Measurements from ENCODE around the gene LYSMD2.

The LYSMD2 gene

DNA sequence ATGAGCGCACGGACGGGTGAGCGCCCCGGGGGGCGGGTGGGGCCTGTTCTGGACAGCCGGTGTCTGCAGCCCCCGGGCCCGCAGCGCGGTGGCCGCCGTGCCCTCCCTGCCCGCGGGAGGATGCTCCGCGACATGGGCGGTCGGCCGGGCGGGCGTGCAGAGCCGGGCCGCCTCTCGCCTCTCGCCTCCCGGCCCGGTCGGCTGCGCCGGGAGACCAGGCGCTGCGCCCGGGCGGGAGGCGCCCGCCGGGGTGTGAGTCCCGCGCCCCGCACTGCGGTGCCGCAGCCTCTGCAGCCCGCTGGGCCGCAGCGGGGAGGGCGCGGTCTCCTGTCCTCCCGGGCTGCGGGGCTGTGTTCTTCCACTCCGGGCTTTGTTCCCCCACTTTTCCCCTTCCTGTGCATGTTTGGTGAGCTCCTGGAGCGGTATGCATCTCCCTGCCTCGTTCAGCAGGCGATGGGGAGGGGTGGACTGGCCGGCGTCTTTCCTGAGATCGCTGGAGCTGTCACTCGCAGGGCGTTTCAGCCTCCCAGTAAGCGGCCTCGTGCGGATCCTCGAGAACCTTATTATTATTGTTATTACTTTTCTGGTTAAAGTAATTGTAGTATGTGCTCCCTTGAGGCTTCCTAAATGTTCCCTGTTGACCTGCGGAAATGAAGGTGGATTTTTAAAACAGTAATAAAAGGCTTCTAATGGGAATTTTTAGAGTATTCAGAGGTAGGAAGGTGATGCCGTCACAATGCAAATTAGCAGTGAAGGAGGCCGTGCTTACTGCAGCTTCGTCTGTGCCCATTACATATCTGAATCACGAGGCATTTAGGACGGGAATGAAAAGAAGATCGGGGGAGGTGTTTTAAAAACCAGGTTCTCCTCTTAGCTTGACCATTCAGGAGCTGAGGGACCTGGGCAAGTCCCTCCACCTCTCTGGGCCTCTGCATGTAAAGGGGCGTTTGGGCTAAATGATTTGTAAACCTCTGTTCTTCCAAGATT, 14.5 kb upstream of the LYSMD2 start:
- no peak for DNase-seq (ENCODE audit: low read depth)

DNA sequence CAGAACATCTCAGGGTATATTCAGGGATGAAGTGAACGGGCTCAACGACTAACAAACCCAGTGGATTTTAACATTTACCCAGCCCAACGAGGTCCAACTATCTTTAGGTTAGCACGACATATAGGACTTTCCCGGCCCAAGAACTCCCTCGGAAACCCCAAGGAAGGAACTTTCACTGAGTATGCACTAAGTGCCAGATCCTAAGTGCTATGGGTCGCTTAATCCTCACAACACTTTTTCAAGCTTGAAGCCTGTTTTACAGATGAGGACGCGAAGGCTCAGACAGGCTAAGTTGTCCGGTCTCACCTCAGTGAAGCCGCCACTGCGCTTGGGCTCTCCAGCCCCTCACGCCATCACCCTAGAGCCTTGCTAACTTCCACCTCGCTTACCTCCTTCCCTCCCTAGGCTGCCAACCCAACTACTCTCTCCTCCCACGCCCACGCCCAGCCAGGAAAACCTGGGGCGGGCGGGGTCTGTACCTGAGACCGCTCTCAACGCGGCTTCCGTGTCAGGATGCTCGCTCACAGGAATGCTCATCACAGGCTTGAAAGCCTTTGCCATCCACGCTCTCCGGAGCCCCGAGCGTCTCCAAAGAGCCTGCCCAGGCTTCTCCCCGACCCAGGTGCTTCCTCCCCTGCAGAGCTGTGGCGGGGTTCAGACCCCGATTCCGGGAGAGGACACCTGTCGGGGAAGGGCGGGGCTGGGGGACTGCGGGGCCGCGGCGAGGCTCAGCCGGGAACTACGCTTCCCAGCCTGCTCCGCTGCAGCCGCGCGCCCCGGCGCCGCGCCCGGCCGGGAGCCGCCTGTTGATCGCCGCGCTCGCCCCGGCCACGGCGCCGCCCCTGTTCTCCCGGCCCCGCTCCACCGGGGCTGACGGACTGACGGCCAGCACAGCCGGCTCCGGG, 13.6 kb upstream of the LYSMD2 start, which contains the start of gene TMOD2:
Gene TMOD2 (plus strand): TSS at position 806 of the 905 bp plus-strand sequence. CDS start 14,845 bp downstream, outside the sequence.
- no peak for DNase-seq (ENCODE audit: low read depth)

DNA sequence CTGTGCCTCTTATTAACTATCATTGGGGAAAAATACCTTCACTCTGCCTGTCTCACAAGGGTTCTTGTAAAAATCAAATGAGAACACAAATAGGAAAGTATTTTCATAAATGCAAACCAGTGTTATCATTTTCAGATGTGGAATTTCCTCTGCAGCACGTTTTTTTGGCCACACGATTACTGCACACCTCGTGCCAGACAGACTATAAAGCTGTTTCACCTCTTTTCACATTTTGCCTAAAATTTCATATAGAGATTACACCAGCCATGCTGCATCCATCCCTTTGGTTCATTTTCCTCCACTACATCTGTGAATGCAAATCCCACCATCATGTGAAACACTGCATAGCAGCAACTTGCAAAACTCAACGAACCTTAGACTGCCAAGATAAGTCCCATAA, 12.7 kb upstream of the LYSMD2 start:
- DNase-seq (ENCODE audit: low read depth) = no peak

DNA sequence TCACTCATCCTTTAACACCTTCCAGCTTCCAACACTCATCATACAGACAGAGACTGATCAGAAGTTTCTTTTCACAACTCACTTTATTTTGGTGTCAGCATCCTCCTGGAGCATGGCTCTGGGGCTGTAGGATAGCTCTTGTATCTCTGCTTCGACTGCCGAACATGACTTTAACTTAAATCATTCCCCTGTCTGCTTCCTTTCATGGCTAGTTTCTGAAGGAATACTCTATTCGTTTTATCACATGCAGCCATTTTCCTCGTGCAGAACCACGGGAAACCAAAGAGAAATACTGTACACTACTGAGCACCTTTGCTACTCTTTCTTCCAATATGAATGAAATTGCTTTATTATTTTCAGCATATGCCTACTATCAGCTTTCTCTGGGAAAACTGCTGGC, 11.9 kb upstream of the LYSMD2 start:
- DNase-seq (ENCODE audit: low read depth) = no peak

DNA sequence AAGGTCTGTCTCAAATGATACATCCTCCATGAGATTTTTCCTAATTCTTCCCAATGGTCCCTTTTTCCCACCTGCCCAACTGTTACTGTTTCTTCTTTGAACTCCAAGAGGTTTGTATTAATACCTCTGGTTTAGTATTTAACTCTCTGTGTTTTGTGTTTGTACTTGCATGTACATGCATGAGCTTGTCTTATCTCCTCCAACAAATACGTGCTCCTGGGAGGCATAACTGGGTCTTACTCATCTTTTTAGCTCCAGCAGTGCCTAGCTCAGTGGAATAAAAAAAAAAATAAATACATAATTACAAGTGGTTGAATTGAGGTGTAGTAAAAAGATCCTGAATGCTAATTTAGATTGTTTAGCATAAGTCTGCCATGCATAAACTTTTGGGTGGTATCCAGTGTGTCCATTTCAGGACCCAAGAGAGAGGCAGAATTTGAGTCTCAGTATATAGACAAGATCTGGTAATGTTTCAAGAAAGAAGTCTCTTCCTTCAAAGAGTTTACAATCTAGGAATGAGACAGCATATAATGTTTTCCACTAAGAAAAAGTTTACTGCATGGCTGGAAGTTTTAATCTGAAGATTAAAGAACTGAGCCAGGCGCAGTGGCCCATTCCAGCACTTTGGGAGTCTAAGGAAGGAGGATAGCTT, 1.7 kb upstream of the LYSMD2 start:
- no peak for DNase-seq (ENCODE audit: low read depth)

DNA sequence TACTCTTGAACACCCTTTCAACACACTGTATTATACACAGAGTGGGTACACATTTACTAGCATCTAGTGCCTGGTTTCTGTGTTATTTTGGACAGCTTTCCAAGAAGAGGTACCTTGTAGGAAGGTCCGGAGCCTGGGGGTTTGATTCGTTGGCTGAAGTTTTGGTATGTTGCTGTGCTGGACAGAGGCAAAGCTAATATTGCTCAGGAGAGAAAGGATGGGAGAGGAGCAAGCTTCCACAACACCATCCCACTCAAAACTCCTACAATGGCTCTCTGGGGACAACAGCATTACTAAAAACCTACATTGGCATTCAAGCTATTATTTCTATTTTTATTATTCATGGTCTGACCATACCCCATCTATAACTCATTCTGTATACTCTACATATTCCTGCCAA, 1.1 kb upstream of the LYSMD2 start:
- DNase-seq (ENCODE audit: low read depth) = no peak

DNA sequence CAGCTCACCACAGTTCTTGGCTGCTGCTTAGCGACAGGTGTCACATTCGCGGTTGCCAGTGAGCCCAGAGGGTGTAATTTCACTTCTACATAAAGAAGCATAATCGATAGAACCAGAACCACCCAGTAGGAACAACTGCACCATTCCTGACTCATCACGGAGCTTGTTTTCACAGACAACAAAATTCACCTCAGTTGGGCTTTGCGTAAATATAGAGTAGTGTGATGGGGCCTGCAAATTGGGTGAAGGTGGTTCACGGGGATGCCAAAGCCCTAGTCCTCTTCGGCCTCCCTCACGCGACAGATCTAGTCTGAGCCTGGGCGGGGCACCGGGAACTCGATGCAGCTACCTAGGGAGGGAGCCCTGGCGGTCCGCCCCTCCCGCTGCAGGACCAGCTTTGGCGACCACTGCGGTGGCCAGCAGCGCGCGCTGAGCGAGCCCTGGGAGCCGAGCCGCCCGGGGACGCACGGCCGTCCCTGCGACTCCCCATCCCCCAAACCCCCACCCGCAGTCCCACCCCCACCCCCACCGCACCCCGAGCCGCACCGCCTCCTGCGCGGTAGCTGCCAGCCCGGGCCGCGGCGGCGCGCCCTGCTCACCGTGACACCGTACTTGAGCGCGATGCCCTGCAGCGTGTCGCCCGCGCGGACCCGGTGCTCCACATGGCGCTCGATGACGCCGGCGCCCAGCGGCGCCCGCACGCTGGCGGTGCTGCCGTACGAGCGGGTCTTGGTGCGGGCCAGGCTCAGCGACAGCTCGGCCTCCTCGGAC, 519 bp downstream of the LYSMD2 start:
- DNase-seq (ENCODE audit: low read depth) = peak; percentile 52

DNA sequence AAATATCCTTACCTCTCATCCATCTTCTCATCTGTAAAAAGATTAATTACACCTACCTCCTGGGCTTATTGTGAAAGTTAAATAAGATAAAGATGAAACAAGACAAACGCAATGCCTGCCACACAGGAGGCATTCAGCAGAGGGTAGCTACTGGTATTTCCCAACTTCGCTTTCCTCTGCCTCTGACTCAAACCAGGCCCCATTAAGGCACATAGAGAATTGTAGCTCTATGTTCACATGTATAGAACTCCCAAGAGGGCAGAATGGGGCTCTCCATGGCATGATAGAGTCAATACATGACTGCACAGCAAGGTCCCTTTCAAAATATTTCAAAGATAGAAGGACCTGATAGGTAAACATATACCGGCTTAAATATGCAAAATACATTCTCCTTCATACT, 1.4 kb downstream of the LYSMD2 start:
- no peak for DNase-seq (ENCODE audit: low read depth)

DNA sequence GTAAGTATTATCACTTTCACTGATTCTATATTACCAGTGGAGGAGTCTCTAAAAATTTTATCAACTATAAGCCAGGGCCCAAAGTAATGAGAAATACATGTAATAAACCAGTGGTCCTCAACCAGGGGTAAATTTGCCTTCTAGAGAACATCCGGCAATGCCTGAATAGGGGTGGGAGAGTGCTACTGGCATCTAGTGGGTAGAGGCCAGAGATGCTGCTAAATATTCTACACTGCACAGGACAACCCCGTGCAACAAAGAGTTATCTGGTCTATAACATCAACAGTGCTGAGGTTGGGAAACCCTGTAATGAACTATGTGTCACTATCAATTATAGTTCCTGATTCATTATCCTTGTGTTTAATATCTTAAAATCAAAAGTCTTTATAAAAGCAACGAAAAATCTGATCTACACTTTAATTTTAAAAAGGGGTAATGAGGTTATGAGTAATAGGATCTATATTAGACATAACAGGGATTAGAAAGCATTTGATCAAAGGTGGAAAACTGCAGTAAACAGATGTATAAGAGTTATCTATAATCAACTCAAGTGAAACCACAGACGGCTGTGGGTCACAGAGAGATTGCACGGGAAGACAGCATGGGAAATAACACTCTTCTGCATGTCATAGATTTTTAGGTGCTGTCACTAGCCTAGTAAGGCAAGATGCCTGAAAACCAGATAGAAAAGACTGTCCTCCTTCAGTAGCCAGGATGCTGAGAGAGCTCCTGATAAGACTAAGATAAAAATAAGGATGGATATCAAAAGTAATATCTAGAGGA, 2.0 kb downstream of the LYSMD2 start:
- no peak for DNase-seq (ENCODE audit: low read depth)

DNA sequence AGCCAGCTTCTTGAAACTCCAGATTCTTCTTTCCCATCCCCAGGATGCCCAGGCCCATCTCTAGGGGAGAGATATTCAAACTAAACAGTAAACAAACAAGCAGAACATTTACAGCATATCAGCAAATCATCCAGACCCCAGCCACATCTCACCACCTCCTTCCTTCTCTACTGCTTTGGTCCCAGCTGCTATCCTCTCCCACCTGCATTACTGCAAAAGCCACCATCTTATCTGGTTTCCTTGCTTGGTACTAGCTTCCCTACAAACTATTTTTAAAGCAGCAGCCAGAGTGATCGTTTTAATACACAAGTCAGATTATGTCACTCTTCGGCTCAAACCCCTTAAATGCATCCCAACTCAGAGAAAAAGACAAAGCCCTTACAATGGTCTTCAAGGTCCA, 4.8 kb downstream of the LYSMD2 start:
- DNase-seq (ENCODE audit: low read depth) = no peak

DNA sequence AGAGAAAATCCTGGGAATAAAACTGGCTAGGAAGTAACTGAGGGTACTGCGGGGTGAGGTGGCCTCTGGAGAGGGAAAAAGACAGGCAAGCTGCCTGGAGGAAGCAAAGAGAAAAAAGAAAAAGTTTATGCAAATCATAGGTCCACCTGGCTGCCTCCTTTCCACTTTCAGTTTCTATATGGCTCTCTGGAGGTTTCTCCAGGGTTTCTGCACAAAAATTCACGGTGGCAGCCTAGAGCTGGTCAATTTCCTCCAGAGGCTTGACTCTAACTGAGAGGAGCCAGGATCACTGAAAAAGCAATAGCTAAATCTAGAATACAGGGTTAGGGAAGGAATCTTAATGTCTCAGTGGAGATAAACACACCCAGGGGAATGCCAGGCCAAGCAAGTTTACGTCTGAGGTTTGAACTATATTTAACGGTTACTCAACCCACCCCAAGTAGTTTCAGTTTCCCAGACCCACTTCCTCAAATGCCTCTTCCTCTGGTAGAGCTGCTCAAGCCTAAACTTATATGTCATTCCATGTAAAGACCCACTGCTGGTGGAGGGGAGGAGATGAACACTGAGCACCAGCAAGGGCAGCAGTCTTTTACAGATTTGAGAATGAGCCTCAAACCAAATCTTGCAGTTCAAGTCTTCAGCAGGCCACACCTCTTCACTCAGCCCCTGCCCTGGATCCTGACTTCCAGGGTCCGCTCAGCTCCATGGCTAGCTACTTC, 5.7 kb downstream of the LYSMD2 start:
- DNase-seq (ENCODE audit: low read depth) = no peak

DNA sequence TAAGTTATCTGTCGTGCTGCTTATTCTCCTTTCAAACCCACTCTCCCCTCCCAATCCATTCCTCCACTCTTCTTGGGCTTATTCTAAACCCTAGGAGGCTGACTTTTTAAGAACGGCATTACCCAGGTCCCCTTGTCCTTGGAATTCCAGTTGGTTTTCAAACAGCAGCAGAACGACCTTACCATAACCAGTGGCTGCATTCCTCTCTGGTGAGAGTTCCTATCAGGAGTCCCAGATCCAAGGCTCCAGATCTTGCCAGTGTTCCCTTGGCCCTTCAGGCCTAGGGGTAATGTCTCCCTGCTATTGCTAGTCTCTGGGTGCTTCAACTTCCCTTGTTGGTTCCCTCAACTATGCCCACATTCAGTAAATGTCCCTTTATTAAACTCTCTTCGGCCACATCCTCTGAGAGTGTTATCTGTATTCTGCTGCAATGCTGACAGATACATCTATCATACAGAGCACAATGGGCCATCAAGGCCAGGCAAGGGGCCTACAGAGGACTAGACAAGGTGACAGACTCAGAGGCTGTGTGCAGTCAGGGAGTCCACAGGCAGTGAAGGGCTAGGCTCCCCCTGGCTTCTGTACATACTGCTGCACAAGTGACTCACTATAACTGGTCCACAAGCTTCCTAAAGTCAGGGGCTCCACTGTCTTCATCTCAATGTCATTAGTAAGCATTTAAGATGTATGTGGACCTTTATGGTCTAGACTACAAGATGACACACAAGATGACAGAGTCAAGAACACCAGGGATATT, 10.1 kb downstream of the LYSMD2 start:
- no peak for DNase-seq (ENCODE audit: low read depth)

DNA sequence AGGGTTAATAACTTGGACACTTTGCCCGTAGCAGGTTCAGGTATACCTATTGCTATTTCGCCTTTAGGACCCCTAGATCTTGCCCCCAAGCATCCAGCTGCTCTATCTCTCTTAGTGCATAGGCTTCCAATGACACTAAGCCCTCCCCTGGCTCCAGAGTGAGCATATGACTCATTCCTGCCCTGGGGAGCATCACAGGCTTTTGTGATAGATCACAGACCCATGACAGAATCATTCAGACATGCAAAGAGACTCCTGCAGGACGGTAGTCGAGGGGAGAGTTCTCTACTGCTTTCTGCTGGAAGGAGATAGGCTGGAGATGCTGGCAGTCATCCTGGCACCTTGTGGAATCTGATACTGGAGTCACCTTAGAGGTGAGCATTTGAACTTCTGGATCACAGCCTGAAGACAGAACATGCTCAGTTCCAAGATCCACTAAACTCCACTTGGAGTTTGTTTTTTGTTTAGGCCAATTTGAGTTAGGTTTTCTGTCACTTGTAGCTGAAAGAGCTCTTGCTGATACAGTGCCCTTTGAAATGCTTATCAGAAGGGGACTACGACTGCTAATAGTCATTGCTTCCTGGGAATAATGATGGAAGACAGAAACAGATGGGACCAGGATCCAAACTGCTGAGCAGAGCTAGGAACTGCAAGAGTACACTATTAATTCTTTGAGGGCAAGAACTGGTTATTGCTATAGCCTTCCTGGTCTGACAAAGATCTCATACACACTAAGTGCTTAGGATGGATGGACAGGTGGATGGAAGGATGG, 11.0 kb downstream of the LYSMD2 start:
- DNase-seq (ENCODE audit: low read depth) = peak; percentile 49

DNA sequence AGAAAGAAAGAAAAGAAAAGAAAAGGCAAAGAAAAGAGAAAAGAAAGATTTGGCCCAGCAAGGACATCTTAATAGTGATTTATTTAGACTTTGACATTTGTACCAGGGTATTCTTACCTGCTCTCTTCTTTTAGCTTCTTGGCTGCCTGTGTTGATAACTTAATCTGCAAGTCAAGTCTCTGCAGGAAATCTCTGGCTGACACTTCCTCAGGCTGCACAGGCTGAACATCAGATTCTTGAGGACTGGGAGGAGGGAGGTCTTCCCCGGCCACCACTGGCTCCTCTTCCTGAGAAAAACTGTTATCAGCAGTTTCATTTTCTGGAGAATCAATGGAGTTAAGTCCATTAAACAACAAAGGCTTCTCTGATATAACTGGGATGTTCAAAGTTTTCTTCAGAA, 12.8 kb downstream of the LYSMD2 start:
- DNase-seq (ENCODE audit: low read depth) = no peak

DNA sequence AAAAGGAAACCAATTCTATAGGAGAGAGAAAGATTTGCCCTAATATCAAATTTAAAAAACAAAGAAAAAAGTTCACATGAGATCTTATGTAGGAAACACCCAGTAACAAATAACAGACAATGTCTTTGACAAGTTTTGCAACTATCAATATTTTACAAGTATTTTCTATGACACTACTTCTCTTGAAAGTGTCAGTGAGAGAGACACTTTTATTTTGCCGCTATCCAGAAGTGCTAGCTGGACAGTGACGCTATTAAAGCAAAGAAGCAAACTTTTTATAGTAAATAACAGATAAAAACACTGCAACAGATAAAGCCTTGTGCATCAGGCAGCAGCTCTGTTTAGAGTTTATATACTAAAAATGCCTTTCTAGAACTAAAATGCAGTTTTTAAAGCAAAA, 13.3 kb downstream of the LYSMD2 start:
- DNase-seq (ENCODE audit: low read depth) = no peak

DNA sequence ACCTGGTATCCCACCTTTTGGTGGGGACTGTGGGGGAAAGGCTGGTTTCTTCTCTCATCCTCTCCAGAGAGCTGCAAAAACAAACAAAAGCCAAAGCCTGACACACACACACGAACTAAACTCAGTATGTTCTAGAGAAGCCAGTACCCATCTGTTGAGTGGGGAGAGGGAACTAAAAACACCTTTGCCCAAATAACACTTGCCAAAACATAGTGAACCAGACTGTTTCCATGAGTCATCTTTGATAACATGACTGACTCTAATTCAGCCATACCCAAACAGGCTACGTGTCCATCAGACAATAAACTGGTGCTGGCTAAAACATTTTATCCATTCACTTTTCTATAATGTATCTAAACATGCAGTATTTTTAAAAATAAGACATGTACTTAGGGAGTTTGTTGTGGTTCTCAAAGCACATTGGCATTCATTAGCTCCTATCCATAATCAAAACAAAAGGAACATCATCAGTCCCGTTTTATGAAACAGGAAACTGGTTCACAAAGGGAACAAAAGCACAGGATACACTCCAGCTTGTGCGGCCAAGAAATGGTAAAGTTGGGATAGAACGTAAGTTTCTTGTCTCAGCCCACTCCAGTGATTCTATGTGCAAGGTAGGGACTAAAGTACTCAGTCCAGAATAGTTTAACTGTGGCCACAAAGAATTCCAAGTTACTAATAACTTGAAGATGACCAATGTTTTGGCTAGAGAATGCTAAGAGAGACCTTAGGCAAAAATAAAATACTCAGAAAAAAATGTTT, 16.1 kb downstream of the LYSMD2 start:
- DNase-seq (ENCODE audit: low read depth) = no peak

DNA sequence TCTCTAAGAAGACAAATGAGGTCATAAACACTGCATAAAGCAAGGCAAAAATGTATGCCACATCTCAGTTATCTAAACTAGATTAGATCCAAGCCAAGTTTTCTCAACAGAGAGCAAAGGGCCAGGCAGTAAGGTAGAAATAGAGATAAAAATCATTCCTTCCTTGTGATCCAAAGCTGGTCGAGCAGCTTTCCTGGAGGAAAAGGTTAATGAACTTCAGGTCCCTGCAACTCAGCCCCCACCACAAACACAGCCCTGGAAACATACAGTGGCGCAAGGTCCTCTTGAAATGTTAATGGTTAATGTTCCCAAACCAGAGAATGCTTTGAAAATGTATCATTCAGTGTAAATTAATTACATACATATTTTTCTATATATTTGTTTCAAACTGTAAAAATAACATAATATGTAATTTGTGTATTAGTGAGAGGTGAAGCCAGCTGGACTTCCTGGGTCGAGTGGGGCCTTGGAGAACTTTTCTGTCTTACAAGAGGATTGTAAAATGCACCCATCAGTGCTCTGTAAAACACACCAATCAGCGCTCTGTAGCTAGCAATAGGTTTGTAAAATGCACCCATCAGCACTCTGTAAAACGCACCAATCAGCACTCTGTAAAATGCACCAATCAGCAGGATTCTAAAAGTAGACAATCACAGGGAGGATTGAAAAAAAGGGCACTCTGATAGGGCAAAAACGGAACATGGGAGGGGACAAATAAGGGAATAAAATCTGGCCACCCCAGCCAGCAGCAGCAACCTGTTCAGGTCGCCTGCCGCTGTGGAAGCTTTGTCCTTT, 17.1 kb downstream of the LYSMD2 start:
- DNase-seq (ENCODE audit: low read depth) = no peak
